ENCODE measurements around the gene PRAMEF17. TPM values are rescaled to one million over a fixed set of nuclear protein-coding genes. Genes with fewer than 3 reads are reported as not detected.
"Not testable (repeated sequence)": the region's sequence is repeated elsewhere in the genome, so short reads cannot be mapped to it uniquely, and the experiment has no call there.

PRAMEF17 gene, protein sequence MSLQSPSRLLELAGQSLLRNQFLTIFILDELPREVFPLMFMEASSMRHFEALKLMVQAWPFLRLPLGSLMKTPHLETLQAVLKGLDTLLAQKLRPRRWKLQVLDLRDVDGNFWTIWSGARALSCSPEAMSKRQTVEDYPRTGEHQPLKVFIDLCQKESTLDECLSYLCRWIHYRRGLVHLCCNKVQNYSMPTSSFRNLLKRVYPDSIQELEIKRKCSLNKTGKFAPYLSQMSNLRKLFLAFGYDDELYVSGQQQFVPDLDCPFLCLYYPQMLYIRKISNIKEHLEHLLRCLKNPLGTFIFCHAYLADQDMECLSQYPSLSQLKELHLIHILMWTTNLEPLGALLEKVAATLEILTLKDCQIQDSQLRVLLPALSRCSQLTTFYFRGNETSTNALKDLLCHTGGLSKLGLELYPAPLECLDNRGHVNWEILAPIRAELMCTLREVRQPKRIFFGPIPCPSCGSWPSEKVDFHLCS
- total RNA-seq (2014; rRNA removed; shearing (Covaris generic)) = not detected in 2 replicates

DNA sequence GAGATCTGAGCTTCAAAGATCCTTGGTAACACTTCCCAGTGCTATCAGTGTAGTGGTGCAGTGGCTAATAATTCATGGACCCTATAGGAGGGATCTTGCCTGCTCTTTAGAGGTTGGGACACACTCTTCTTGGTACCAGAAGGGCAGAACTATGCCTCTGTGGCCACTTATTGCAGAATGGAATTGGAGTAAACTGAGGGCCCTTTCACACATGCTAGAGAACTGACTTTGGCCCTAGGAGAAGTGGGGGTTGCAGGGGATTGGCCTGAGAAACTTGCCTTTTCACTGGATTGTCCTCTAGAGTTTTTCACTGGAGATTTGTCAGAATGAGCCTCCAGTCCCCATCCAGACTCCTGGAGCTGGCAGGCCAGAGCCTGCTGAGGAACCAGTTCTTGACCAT, at the start of gene PRAMEF17:
Gene PRAMEF17, plus strand, starts transcription at position 301 of the 400 bp plus-strand sequence. Its CDS starts 26 bp downstream, at position 327.
- H3K9me3 ChIP-seq (replicated peaks); H3K27me3 ChIP-seq (replicated peaks); H3K27ac ChIP-seq; H3K36me3 ChIP-seq; H3K4me1 ChIP-seq (replicated peaks); H3K4me3 ChIP-seq; DNase-seq (ENCODE audit: low read depth in 1 of 2, low spot score in 2 of 2): not testable (repeated sequence)

DNA sequence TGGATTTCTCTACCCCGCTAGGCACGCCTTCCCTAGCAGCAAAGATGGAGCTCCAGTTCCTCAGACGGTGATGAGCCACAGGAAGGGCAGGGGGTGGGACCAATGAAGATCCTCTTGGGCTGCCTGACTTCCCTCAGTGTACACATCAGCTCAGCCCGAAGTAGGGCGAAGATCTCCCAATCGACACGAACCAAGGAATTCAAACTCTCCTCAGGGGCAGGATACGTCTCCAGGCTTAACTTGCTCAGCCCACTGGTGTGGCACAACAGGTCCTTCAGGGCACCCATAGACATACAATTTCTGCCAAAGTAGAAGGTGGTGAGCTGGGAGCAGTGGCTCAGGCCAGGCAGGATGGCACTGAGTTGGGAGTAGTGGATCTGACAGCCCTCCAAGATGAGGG, 46.9 kb upstream of the PRAMEF17 start:
- not testable (repeated sequence) for H3K27me3 ChIP-seq (replicated peaks); H3K9me3 ChIP-seq (replicated peaks); H3K27ac ChIP-seq

DNA sequence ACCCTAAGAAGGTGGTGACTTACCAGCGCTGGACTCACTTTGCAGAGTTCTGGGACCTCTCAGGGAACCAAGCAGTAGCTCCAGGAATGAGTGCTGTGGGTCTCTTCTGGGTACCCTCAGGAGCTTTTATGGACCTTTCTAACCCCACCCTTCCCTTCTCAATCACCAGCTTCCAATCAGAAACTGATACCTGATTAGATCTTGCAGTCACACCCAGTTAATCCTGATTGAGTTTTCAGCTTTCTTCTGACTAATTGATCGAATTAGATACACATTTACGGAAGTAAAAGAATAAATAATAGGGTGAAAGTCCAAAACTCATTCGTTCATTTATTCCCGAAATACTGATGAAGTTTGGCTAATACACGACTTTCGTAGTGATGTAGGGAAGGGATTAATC, 42.4 kb upstream of the PRAMEF17 start, which contains the start of gene PRAMEF14:
Gene PRAMEF14, minus strand, starts transcription at position 101 of the 400 bp plus-strand sequence. CDS start 1,820 bp downstream, outside the sequence.
- not testable (repeated sequence) for H3K4me1 ChIP-seq (replicated peaks); H3K9me3 ChIP-seq (replicated peaks); H3K36me3 ChIP-seq; H3K27ac ChIP-seq; DNase-seq (ENCODE audit: low read depth in 1 of 2, low spot score in 2 of 2); H3K27me3 ChIP-seq (replicated peaks); H3K4me3 ChIP-seq

More for the DNA sequence above, 46.9 kb upstream of the PRAMEF17 start:
- H3K36me3 ChIP-seq; H3K4me1 ChIP-seq (replicated peaks); DNase-seq (ENCODE audit: low read depth in 1 of 2, low spot score in 2 of 2); H3K4me3 ChIP-seq: not testable (repeated sequence)

DNA sequence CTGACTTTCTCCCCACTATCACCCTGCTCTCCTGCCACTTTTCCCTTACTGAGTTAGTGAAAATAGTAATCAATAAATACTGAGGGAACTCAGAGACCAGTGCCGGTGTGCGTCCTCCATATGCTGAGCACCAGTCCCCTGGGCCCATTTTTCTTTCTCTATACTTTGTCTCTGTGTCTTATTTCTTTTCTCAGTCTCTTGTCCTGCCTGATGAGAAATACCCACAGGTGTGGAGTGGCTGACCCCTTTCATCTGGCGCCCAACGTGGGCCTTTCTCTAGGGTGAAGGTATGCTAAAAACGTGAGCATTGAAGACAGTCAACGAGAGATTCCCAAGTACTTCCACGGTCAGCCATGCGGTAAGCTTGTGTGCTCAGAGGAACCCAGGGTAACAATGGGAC, 36.0 kb upstream of the PRAMEF17 start:
- not testable (repeated sequence) for H3K9me3 ChIP-seq (replicated peaks); H3K4me3 ChIP-seq; DNase-seq (ENCODE audit: low read depth in 1 of 2, low spot score in 2 of 2); H3K4me1 ChIP-seq (replicated peaks); H3K27ac ChIP-seq; H3K36me3 ChIP-seq; H3K27me3 ChIP-seq (replicated peaks)

DNA sequence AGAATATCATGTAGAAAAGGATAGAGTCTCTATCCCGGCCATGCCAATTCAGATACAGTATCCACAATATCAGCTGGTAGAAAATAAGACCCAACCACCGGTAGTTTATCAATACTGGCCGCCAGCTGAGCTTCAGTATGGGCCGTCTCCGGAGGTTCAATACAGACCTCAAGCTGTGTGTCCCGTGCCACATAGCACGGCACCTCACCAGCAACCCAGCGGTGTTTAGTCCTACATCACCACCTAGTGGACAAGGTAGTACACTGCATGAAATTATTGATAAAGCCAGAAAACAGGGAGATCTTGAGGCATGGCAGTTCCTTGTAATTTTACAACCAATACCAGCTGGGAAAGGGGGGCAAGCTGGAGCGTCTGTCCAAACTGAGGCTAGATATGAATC, 35.0 kb upstream of the PRAMEF17 start:
- H3K27me3 ChIP-seq (replicated peaks); H3K36me3 ChIP-seq; H3K9me3 ChIP-seq (replicated peaks); H3K27ac ChIP-seq; H3K4me1 ChIP-seq (replicated peaks); H3K4me3 ChIP-seq; DNase-seq (ENCODE audit: low read depth in 1 of 2, low spot score in 2 of 2): not testable (repeated sequence)

DNA sequence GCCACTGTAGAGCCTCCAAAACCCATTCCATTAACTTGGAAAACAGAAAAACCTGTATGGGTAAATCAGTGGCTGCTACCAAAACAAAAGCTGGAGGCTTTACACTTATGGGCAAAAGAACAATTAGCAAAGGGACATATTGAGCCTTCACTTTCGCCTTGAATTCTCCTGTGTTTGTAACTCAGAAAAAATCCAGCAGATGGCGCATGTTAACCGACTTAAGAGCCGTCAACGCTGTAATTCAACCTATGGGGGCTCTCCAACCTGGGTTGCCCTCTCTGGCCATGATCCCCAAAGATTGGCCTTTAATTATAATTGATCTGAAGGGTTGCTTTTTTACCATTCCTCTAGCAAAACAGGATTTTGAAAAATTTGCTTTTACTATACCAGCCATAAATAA, 32.7 kb upstream of the PRAMEF17 start:
- H3K27me3 ChIP-seq (replicated peaks); H3K27ac ChIP-seq; H3K4me1 ChIP-seq (replicated peaks); H3K4me3 ChIP-seq; H3K9me3 ChIP-seq (replicated peaks); H3K36me3 ChIP-seq: not testable (repeated sequence)
- DNase-seq (ENCODE audit: low read depth in 1 of 2, low spot score in 2 of 2) = peak in 1 of 2 experiments; percentile 21

DNA sequence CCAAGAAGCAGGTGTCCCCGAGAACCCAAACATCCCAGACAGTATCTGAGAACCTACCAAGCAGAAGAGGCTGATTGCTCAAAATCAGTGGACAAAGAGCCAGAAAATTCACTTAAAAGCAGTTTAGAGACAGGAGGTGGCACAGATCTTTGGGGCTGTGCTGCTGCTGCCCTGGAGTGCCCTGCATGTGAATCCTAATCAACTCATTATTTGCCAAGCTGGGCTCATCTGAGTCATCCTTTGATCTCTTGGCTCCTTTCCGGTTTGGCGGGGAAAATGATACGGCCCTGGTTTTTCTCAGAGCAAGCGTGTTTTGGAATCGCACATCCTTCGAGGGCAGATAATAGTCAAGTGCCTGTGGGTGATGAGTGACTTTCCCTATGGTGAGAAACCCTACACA, 27.1 kb upstream of the PRAMEF17 start:
- H3K27ac ChIP-seq; H3K9me3 ChIP-seq (replicated peaks); H3K27me3 ChIP-seq (replicated peaks); H3K4me1 ChIP-seq (replicated peaks); H3K36me3 ChIP-seq; H3K4me3 ChIP-seq; DNase-seq (ENCODE audit: low read depth in 1 of 2, low spot score in 2 of 2): not testable (repeated sequence)

DNA sequence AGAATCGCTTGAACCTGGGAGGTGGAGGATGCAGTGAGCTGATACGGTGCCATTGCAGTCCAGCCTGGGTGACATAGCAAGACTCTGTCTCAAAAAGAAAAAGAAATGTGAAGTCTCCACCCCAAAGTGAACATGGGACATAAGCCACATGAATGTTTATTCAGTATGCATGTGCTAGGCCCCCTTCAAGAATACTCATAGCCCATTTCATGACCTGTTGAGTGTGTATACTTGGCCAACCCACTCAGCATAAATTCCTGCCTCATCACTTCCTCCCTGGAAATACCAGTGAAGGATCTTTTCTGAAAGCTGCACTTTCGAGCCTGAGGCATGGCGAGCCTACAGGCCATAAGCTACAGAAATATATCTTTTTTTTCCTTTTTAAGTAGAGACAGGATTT, 24.5 kb upstream of the PRAMEF17 start:
- not testable (repeated sequence) for H3K4me3 ChIP-seq; DNase-seq (ENCODE audit: low read depth in 1 of 2, low spot score in 2 of 2); H3K9me3 ChIP-seq (replicated peaks)

DNA sequence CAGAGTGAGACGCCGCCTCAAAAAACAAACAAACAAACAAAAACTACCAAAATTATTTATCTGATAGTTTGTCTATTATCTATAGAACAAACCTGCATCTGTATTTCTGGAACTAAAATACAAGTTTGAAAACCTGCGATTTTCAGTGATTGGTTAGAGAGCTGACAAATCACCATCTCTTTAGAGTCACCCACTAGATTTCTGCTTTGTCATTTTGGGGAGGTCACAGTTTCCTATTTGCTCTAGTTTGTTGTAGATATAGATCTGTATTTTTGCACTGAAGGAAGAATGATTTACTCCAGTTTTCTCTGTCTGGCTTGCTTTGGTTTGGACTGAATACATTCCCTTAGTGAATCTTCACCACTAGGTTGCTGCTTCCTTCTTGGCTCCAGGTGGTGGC, 22.9 kb upstream of the PRAMEF17 start:
- not testable (repeated sequence) for H3K27ac ChIP-seq; H3K4me3 ChIP-seq; H3K9me3 ChIP-seq (replicated peaks); H3K27me3 ChIP-seq (replicated peaks); H3K36me3 ChIP-seq; H3K4me1 ChIP-seq (replicated peaks); DNase-seq (ENCODE audit: low read depth in 1 of 2, low spot score in 2 of 2)

More for the DNA sequence above, 24.5 kb upstream of the PRAMEF17 start:
- not testable (repeated sequence) for H3K27me3 ChIP-seq (replicated peaks); H3K36me3 ChIP-seq; H3K27ac ChIP-seq; H3K4me1 ChIP-seq (replicated peaks)

DNA sequence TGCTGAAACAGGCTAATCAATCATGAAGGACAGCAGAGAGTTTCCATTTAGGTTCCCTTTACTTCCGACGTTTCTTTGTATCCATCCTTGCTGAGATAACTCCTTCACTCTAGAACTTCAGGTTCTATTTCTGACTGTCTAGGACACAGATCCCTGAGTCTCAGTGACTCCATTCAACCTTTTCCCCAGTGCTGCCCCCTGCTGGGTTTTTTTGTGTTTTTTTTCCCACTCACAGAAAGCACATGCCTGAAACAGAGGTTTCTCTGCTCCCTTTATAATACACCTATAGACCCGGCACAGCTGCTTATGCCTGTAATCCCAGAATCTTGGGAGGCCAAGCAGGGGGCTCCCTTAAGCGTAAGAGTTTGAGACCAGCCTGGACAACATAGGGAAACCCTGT, 20.9 kb upstream of the PRAMEF17 start:
- not testable (repeated sequence) for H3K27ac ChIP-seq; H3K9me3 ChIP-seq (replicated peaks); H3K4me3 ChIP-seq; H3K4me1 ChIP-seq (replicated peaks); DNase-seq (ENCODE audit: low read depth in 1 of 2, low spot score in 2 of 2); H3K27me3 ChIP-seq (replicated peaks); H3K36me3 ChIP-seq

DNA sequence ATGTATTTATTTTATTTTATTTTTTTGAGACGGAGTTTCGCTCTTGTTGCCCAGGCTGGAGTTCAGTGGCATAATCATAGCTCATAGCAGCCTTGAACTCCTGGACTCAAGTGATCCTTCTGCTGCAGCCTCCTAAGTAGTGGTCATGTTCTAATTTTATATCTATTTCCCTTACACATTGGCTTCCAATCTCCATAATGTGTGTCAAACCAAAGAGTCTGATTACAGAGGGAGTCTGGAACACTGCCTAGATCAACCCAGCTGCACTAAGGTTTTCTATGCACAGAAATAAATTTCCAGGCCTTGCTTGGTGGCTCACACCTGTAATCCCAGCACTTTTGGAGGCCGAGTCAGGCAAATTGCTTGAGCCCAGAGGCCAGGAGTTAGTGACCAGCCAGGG, 10.4 kb upstream of the PRAMEF17 start:
- not testable (repeated sequence) for H3K9me3 ChIP-seq (replicated peaks); H3K4me1 ChIP-seq (replicated peaks); H3K36me3 ChIP-seq; H3K4me3 ChIP-seq; H3K27me3 ChIP-seq (replicated peaks); DNase-seq (ENCODE audit: low read depth in 1 of 2, low spot score in 2 of 2); H3K27ac ChIP-seq

DNA sequence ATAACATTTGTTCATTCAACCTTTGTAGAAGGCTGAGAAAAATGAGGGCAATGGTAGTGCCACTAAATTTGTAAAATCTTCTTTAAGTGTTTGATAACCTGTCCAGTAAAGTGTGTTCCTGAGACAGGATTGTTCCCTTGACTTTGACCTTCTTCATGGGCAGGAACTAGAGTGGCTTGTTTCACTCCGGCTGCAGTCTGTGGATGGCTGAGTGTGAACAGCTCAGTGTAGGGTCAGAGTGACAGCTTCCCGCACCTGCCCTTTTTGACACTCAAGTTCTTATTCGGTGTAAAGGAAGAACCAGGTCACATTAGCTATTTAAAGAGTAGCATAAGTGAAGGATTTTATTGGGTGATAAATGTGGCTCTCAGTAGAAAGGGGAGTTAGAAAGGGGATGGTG, 9.1 kb upstream of the PRAMEF17 start:
- DNase-seq (ENCODE audit: low read depth in 1 of 2, low spot score in 2 of 2); H3K4me3 ChIP-seq; H3K9me3 ChIP-seq (replicated peaks); H3K36me3 ChIP-seq; H3K27ac ChIP-seq; H3K27me3 ChIP-seq (replicated peaks); H3K4me1 ChIP-seq (replicated peaks): not testable (repeated sequence)

DNA sequence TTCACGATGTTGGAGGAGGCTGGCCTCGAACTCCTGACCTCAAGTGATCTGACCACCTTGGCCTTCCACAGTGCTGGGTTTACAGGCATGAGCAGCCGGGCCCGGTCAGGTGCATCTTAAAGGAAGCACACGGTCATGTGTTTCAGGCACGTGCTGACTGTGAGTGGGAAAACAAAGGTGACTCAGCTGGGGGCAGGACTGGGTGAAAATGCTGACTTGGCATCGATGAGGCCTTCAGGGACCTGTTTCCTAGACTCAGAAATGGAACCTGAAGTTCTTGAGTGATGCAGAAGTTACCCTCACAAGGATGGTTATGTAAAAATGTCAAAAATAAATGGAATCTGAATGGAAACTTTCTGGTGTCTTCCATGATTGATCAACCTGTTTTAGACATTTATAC, 3.6 kb downstream of the PRAMEF17 start:
- H3K36me3 ChIP-seq; H3K27me3 ChIP-seq (replicated peaks); DNase-seq (ENCODE audit: low read depth in 1 of 2, low spot score in 2 of 2); H3K27ac ChIP-seq; H3K9me3 ChIP-seq (replicated peaks); H3K4me3 ChIP-seq; H3K4me1 ChIP-seq (replicated peaks): not testable (repeated sequence)

DNA sequence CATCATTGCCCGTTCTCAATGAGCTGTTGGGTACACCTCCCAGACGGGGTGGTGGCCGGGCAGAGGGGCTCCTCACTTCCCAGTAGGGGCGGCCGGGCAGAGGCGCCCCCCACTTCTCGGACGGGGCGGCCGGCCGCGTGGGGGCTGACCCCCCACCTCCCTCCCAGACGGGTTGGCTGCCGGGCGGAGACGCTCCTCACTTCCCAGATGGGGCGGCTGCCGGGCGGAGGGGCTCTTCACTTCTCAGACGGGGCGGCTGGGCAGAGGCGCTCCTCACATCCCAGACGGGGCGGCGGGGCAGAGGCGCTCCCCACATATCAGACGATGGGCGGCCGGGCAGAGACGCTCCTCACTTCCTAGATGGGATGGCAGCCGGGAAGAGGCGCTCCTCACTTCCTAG, 5.3 kb downstream of the PRAMEF17 start:
- not testable (repeated sequence) for H3K36me3 ChIP-seq; H3K4me3 ChIP-seq; DNase-seq (ENCODE audit: low read depth in 1 of 2, low spot score in 2 of 2); H3K9me3 ChIP-seq (replicated peaks); H3K4me1 ChIP-seq (replicated peaks); H3K27me3 ChIP-seq (replicated peaks); H3K27ac ChIP-seq

DNA sequence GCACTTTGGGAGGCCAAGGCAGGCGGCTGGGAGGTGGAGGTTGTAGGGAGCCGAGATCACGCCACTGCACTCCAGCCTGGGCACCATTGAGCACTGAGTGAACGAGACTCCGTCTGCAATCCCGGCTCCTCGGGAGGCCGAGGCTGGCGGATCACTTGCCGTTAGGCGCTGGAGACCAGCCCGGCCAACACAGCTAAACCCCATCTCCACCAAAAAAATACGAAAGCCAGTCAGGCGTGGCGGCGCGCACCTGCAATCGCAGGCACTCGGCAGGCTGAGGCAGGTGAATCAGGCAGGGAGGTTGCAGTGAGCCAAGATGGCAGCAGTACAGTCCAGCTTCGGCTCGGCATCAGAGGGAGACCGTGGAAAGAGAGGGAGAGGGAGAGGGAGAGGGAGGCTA, 5.9 kb downstream of the PRAMEF17 start:
- not testable (repeated sequence) for H3K27ac ChIP-seq; H3K9me3 ChIP-seq (replicated peaks); DNase-seq (ENCODE audit: low read depth in 1 of 2, low spot score in 2 of 2); H3K4me3 ChIP-seq; H3K36me3 ChIP-seq; H3K4me1 ChIP-seq (replicated peaks); H3K27me3 ChIP-seq (replicated peaks)
